ENCODE results near the gene ZC3H14. TPM values are rescaled to one million over a fixed set of nuclear protein-coding genes. Genes with fewer than 3 reads are reported as not detected.

The ZC3H14 gene
- total and polyA plus RNA-seq, 4 donors: 22.4 to 54.5 (median 31.7) TPM

- Histone ChIP-seq H3K27ac (ENCODE audit: low read depth in 1 of 2, low read length in 2 of 2) (no peak overlapping the region), H3K4me1 (ENCODE audit: control insufficient read depth in 4 of 4, insufficient read depth in 4 of 4, low read length in 3 of 4) (peaks cover 0 to 16% (median 9%) of the 10 kb centered on the region in 4 donors), H3K9me3 (ENCODE audit: control insufficient read depth in 4 of 4, low read length in 3 of 4) (no peaks in the 10 kb centered on the region), H3K4me3 (ENCODE audit: low read depth in 1 of 3, low read length in 3 of 3) (no peak overlapping the region), H3K27me3 (ENCODE audit: control insufficient read depth in 4 of 4, insufficient read depth in 4 of 4, low read length in 3 of 4) (no peaks in the 10 kb centered on the region), H3K9ac (ENCODE audit: low read depth in 1 of 2, low read length in 2 of 2) (no peak overlapping the region), H3K36me3 (ENCODE audit: control insufficient read depth in 4 of 4, insufficient read depth in 3 of 4, low read depth in 1 of 4, low read length in 3 of 4) (peaks cover 2 to 12% (median 5%) of the 10 kb centered on the region in 4 donors)
- DNase-seq (ENCODE audit: low spot score): no peak
- 93% methylated on average over 1 of the region's 1 CpG for WGBS
- no peak for TF ChIP-seq ZBTB33 (IDR thresholded peaks at IDR 0.05)
Observed at GRCh38 chr14:88616697-88617096, 53.9 kb downstream of the ZC3H14 start.

GRCh38 chr14:88617479-88617878 lies 54.6 kb downstream of the ZC3H14 start:
- TF ChIP-seq HNF4A (conservative IDR thresholded peaks at IDR 0.05) (no peak), REST (IDR thresholded peaks at IDR 0.05) (no peak), HNF4G (IDR thresholded peaks at IDR 0.05) (no peak), CTCF (IDR thresholded peaks at IDR 0.05; ENCODE audit: low read depth, low read length, missing input control) (no peak)
- H3K9ac ChIP-seq (ENCODE audit: low read depth in 1 of 2, low read length in 2 of 2): no peak overlapping the region
- 100% methylated on average over 1 of the region's 1 CpG for WGBS

GRCh38 chr14:88618476-88618875 lies 55.6 kb downstream of the ZC3H14 start:
- TF ChIP-seq HNF4G (IDR thresholded peaks at IDR 0.05) (no peak), RXRA (IDR thresholded peaks at IDR 0.05) (no peak), REST (IDR thresholded peaks at IDR 0.05) (no peak), EGR1 (IDR thresholded peaks at IDR 0.05; ENCODE audit: low read depth in 2 of 2) (no peak), SP1 (IDR thresholded peaks at IDR 0.05) (no peak), TAF1 (conservative IDR thresholded peaks at IDR 0.05) (no peak), MAX (IDR thresholded peaks at IDR 0.05) (no peak), RAD21 (IDR thresholded peaks at IDR 0.05) (no peak), JUND (IDR thresholded peaks at IDR 0.05) (no peak), CTCF (IDR thresholded peaks at IDR 0.05; ENCODE audit: low read depth, low read length, missing input control) (no peak)
- Histone ChIP-seq H3K4me1 (ENCODE audit: control insufficient read depth in 4 of 4, insufficient read depth in 4 of 4, low read length in 3 of 4) (peaks cover 0 to 8% (median 7%) of the 10 kb centered on the region in 4 donors), H3K4me3 (ENCODE audit: low read depth in 1 of 3, low read length in 3 of 3) (no peak overlapping the region), H3K9ac (ENCODE audit: low read depth in 1 of 2, low read length in 2 of 2) (no peak overlapping the region), H3K27me3 (ENCODE audit: control insufficient read depth in 4 of 4, insufficient read depth in 4 of 4, low read length in 3 of 4) (no peaks in the 10 kb centered on the region), H3K36me3 (ENCODE audit: control insufficient read depth in 4 of 4, insufficient read depth in 3 of 4, low read depth in 1 of 4, low read length in 3 of 4) (peaks cover 0 to 2% (median under 1%) of the 10 kb centered on the region in 4 donors), H3K9me3 (ENCODE audit: control insufficient read depth in 4 of 4, low read length in 3 of 4) (no peaks in the 10 kb centered on the region), H3K27ac (ENCODE audit: low read depth in 1 of 2, low read length in 2 of 2) (no peak overlapping the region)
- DNase-seq (ENCODE audit: low spot score): no peak
- WGBS: 94% methylated on average over 5 of the region's 5 CpGs

More at GRCh38 chr14:88617479-88617878, 54.6 kb downstream of the ZC3H14 start:
- no peaks in the 10 kb centered on the region for H3K27me3 ChIP-seq (ENCODE audit: control insufficient read depth in 4 of 4, insufficient read depth in 4 of 4, low read length in 3 of 4)
- H3K4me3 ChIP-seq (ENCODE audit: low read depth in 1 of 3, low read length in 3 of 3): no peak overlapping the region
- DNase-seq (ENCODE audit: low spot score): no peak
- H3K27ac ChIP-seq (ENCODE audit: low read depth in 1 of 2, low read length in 2 of 2): no peak overlapping the region
- H3K4me1 ChIP-seq (ENCODE audit: control insufficient read depth in 4 of 4, insufficient read depth in 4 of 4, low read length in 3 of 4): peaks cover 0 to 16% (median 9%) of the 10 kb centered on the region in 4 donors
- H3K36me3 ChIP-seq (ENCODE audit: control insufficient read depth in 4 of 4, insufficient read depth in 3 of 4, low read depth in 1 of 4, low read length in 3 of 4): peaks cover 0 to 7% (median 0%) of the 10 kb centered on the region in 4 donors
- no peaks in the 10 kb centered on the region for H3K9me3 ChIP-seq (ENCODE audit: control insufficient read depth in 4 of 4, low read length in 3 of 4)
